Esophagus muscularis mucosa (tissue), 4 donors: Measurements from ENCODE around the gene FAAP100.

ENCODE experiments used
- EP300 ChIP-seq: sonication (generic); formaldehyde crosslinking; IDR thresholded peaks from one replicate; pipeline ENCODE4 v1.6.1; 2017; ENCODE audit warnings: antibody characterized with exemption
- POLR2A ChIP-seq: fragments of 450-650 bp; IDR thresholded peaks from one replicate; pipeline ENCODE4 v1.6.1; 2017; ENCODE audit warnings: antibody characterized with exemption, moderate library complexity, mild to moderate bottlenecking, low read depth
- POLR2AphosphoS5 ChIP-seq, 2 donors: sonication (generic); formaldehyde crosslinking; IDR thresholded peaks; one replicate each; pipeline ENCODE4 v1.6.1; 2017; ENCODE audit warnings: antibody characterized with exemption in 2 of 2
- TF ChIP-seq, protein P1 (sequence below), 3 experiments: fragments of 200-600 bp in 2 of 3; fragments of 450-650 bp in 1 of 3; sonication (generic) in 2 of 3; IDR thresholded peaks; one replicate each; pipeline ENCODE4 v1.5.1; 2017 to 2019; ENCODE audit warnings: antibody characterized with exemption in 3 of 3, mild to moderate bottlenecking in 2 of 3, moderate library complexity in 1 of 3

DNA sequence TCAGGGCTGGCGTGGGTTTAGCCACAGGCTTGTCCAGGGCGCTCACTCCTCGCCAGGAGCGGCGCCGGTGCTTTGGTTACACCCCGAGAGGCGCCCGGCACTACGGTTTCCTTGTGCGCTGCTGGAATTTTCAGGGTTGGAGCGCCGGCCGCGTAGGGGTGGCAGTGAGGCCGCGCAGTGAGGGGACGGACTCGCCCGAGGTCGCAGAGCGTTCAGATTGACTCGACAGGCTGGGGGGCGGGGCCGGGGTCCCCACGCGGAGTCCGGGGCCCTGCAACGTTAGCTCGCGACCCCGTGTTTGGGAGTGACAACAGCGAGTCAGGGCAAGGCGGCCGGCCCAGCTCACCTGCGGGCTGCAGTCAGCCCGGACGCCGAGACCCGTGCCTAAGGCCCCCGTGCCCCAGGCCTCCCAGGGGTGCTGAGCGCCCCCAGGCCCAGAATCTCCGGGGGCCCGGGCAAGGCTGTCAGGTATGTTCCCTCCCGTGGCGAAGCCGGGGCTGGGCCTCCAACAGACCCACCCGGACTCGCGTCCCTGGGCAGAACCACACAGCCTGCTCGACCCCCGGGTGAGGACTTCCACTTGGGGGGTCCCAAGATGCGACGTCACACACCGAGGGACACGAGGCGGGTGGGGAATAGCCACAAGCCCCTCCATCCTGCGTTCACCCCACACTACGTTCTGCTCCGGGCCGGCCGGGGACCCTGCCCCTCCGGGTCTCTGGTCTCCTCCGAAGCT lies 38.2 kb downstream of the FAAP100 start:
- TF ChIP-seq POLR2AphosphoS5 (IDR thresholded peaks at IDR 0.05) (peak in 1 of 2 donors; percentile 26), EP300 (no peak), POLR2A (no peak)
- TF ChIP-seq, protein P1, sequence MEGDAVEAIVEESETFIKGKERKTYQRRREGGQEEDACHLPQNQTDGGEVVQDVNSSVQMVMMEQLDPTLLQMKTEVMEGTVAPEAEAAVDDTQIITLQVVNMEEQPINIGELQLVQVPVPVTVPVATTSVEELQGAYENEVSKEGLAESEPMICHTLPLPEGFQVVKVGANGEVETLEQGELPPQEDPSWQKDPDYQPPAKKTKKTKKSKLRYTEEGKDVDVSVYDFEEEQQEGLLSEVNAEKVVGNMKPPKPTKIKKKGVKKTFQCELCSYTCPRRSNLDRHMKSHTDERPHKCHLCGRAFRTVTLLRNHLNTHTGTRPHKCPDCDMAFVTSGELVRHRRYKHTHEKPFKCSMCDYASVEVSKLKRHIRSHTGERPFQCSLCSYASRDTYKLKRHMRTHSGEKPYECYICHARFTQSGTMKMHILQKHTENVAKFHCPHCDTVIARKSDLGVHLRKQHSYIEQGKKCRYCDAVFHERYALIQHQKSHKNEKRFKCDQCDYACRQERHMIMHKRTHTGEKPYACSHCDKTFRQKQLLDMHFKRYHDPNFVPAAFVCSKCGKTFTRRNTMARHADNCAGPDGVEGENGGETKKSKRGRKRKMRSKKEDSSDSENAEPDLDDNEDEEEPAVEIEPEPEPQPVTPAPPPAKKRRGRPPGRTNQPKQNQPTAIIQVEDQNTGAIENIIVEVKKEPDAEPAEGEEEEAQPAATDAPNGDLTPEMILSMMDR (IDR thresholded peaks at IDR 0.05): no peak
